22Rv1 (cell line): ENCODE measurements around the gene RBMS3.

Experiments
- H3K27ac ChIP-seq: fragments of 450-650 bp; 2 replicates; pipeline ENCODE4 v1.5.1; 2017
- CTCF ChIP-seq: fragments of 450-650 bp; IDR thresholded peaks from 2 replicates; pipeline ENCODE4 v1.5.1; 2017; ENCODE audit warnings: mild to moderate bottlenecking
- ZFX ChIP-seq: fragments of 450-650 bp; IDR thresholded peaks from 2 replicates; pipeline ENCODE4 v1.6.1; 2017; ENCODE audit warnings: antibody characterized with exemption, borderline replicate concordance

The RBMS3 gene

GRCh38 chr3:29618395-29619282 lies 337.8 kb downstream of the RBMS3 start:
- TF ChIP-seq CTCF = no peak
- TF ChIP-seq ZFX = no peak
- H3K27ac ChIP-seq = no peak overlapping the region

GRCh38 chr3:29619676-29620075 lies 338.8 kb downstream of the RBMS3 start:
- TF ChIP-seq ZFX (no peak), CTCF (no peak)
- no peak overlapping the region for H3K27ac ChIP-seq

DNA sequence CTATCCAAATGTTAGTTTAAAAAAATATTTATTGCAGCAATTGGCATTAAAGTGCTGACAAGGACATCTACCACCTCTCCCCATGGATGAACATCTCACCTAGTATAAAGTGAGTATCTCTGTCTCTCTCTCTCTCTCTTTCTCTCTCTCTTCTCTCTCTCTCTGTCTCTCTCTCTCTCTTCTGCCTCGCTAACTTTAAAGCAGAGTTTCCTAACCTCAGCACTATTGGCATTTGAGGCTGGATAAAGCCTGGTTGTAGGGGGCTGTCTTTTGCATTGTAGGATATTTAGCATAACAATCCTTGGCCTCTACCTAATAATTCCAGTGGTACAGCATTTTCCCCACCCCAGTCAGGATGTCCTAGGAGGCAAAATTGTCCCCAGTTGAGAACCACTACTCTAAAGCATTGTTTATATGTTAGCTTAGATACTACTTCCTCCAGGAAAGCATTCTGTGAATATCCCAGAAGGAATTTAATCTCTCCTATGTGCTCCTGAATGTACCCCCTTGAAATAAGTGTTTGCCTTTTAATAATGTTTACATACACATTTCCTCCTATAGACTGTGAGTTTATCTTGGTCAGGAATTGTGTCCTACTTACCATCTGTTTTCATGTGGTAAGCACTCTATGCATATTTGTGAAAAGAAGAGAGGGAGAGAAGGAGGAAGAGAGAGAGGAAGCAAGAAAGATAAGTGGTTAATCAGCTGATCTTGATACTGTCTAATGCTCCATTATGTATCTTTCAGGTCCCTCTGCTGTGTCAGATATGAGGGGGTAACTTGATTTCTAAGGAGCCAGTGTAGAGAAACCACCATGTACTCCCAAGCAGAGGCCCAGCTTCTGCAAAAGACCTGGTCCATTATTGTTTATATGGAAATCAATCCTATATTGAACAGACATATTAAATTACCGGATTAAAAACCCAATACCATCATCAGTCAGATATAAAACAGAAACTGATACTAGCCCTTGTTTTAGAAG lies 346.6 kb downstream of the RBMS3 start:
- no peak overlapping the region for H3K27ac ChIP-seq

DNA sequence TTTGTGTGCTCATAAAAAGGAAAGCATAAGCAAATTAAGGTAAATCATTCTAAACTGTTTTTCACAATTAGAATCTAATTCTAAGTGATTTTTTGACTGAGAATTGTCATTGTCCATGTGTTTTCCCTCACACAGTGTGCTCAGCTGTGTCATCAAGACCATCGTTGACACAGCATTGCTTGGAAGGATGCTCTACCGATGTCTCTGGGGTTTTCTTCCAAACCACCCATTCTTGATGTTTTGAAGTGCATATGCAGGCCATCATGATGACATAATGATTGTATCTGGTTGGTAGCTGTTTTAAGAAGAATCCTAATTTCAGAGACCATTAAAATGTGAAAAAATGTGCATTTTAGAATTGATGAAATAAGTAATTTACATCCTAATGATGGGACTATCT lies 347.9 kb downstream of the RBMS3 start:
- H3K27ac ChIP-seq = no peak overlapping the region
- TF ChIP-seq ZFX = no peak
- no peak for TF ChIP-seq CTCF

More for the DNA sequence above, 346.6 kb downstream of the RBMS3 start:
- TF ChIP-seq ZFX (no peak), CTCF (no peak)

GRCh38 chr3:29635888-29636287 lies 355.0 kb downstream of the RBMS3 start:
- no peak overlapping the region for H3K27ac ChIP-seq
- TF ChIP-seq ZFX (no peak), CTCF (no peak)

GRCh38 chr3:29637068-29637467 lies 356.2 kb downstream of the RBMS3 start:
- TF ChIP-seq ZFX (no peak), CTCF (no peak)

More at GRCh38 chr3:29637068-29637467, 356.2 kb downstream of the RBMS3 start:
- no peak overlapping the region for H3K27ac ChIP-seq
